GM19035 (cell line): Measurements from ENCODE around the gene SERPINC1.
"Not testable (repeated sequence)": the region's sequence is repeated elsewhere in the genome, so short reads cannot be mapped to it uniquely, and the experiment has no call there.

ENCODE experiments used
- ATAC-seq: cut with Tn5 transposase; IDR thresholded peaks from one replicate; pipeline ENCODE4 v1.9.1; 2021; ENCODE audit not compliant: unreplicated experiment

Gene SERPINC1

DNA sequence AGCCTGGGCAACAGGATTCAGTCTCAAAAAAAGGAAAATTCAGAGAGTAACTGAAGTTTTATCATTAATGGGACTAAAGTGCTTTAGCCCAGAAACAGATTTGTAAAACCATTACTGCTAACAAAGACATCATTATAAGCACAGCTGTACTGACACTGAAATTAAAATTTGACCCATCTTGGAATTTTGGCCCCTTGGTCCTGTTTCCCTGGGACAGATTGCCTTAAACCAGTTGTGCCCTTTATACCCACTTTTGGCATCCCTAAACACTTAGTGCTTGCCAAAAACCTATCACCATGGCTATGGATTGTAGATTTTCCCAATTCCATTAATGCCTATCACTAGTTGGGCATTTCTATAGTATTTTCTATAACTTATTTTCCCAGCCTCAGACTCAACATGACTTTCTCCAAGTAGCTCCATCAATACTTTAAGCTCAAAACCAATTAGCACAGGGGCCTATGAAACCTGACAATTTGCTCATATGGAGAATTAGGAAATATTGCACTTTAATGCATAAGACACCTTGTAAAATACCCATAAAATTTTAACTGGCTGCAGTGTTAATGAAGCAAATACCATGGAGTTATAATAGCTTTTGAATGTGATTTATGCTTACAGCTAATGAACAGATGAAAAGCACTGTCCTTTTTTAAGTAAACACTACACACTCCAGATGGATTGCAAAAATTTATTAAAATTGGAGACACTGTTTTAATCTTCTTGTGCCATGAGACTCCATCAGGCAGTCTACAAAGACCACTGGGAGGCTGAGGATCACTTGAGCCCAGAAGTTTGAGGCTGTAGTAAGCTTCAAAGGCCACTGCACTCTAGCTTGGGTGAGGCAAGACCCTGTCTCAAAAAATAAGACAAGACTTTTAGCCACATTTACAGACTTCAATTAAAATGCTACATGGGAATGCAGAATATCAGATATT lies 53.6 kb downstream of the SERPINC1 start:
- no peak for ATAC-seq

DNA sequence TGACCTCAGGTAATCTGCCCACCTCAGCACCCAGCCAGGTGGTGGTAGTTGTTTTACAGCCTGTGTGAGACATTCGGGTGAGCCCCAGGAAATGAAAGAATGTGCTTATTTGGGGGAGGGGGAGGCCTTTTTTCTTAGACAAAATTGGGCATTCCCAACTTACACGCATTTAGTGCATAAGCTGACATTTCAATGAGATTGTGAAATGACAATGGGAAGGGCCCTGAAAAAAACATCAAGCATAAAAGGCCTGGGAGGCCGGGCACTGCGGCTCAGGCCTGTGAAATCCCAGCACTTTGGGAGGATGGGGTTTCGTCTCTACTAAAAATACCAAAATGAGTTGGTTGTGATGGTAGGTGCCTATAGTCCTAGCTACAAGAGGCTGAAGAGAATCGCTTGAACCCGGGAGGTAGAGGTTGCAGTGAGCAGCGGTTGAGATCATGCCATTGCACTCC lies 54.3 kb downstream of the SERPINC1 start:
- ATAC-seq, result no peak

DNA sequence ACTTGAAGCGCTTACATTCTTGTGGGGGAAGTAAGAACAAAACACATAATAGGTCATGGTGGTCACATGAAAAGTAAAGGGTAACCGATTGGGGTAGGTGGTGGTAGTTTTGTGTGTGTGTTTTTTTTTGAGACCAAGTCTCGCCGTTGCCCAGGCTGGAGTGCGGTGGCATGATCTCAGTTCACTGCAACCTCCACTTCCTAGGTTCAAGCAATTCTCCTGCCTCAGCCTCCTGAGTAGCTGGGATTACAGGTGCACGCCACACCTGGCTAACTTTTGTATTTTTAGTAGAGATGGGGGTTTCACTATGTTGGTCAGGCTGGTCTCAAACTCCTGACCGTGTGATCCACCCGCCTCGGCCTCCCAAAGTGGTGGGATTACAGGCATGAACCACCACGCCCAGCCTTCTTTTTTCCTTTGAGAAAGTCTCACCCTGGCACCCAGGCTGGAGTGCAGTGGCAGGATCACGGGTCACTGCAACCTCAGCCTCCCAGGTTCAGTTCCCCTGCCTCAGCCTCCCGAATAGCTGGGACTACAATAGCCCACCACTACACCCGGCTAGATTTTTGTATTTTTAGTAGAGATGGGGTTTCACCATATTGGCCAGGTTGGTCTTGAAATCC lies 54.9 kb downstream of the SERPINC1 start:
- ATAC-seq, result not testable (repeated sequence)

DNA sequence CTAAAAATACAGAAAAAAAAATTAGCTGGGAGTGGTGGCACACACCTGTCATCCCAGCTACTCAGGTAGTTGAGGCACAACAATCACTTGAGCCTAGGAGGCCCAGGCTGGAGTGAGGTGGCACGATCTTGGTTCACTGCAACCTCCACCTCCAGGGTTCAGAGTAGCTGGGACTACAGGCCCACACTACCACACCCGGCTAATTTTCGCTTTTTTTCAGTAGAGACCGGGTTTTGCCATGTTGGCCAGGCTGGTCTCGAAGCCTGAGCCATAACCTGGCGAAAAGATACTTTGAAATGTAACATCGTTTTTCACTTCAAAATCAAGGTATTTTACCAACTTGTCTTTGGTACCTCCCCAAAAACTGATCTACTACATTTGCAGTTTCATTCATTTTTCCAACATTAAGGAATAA lies 55.4 kb downstream of the SERPINC1 start:
- no peak for ATAC-seq

DNA sequence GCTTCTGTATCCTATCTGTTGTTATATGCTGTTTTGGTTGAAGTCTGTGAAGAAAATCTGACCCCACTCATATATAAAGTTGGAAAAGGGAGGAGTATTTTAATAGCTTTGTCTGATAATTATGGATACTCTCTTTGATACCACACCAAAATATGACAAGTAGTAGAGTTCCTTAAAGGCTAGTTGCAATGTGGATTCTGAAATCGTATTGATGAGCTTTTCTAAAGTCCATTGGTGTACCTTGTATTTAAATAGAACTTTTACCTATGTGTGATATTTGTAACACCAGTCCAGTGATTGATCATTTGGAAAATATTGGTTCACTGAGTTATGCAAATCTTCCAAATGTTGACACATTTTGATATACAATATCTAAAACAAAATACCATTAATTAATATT lies 57.1 kb downstream of the SERPINC1 start:
- ATAC-seq, result no peak

DNA sequence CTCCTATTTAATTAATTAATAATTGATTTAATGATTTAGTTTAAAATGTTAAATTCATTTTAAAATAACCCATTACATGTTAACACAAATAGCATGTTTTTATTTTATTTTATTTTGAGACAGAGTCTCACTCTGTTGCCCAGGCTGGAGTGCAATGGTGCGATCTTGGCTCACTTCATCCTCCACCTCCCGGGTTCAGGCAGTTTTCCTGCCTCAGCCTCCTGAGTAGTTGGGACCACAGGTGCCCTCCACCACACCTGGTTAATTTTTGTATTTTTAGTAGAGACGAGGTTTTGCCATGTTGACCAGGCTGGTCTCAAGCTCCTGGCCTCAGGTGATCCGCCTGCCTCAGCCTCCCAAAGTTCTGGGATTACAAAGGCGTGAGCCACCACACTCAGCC lies 57.6 kb downstream of the SERPINC1 start:
- not testable (repeated sequence) for ATAC-seq

DNA sequence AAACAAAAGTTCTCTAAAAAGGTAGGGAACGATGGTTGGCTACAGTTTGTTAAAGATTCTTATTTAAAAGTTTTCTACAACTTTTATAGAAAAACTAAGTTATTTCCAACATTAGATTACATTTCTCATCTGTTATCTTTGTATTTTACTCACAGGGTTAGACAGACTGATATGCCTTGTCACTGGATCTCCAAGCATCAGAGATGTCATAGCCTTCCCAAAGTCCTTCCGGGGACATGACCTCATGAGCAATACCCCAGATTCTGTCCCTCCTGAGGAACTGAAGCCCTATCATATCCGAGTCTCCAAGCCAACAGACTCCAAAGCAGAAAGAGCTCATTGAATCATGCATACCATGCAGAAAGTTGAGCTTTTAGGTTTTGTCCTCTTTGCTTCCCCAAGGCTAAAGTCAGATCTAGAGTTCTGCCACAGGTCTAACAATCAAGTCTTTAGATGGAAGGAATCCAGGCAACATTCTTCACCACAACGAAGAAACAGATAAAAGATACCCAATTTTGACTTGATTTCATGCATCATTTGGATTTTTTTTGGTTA lies 59.7 kb downstream of the SERPINC1 start:
- no peak for ATAC-seq

DNA sequence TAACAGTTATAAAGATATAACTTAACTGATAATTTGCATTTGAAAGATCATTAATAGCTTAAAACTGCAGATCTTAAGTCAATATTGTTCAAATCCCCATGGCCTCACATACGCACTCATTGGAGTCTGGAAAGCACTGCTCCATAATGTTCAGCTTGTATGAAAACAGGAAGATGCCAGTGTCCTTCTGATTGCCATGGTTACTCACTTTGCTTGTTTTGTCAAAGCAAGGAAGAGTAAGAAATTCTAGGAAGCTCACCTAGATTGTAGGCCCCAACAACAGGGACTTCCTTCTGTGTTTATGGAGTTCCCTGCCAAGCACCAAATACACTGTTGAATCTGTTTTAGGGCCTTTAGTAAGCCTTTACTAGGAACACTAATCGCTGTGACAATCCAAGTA lies 60.2 kb downstream of the SERPINC1 start:
- no peak for ATAC-seq

DNA sequence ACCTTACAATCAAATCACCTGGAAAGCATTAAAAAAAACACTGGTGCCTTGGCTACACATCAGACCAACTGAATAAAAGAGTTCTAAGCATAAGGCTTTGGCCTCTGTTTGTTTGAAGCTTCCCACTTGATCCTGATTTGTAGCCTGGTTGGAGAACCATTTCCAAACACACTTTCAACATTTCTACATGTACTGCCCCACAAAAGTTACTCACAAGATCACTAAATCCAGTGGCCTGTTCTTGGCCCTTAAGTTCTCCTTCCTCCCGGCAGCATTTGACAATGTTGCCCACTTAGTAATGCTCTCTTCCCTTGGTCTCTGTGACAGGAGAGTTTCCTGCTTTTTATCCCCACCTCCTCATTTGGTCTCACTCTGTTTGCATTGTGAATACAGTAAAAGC lies 61.1 kb downstream of the SERPINC1 start:
- ATAC-seq, result no peak
